GM20431 (cell line): ENCODE data around the gene PEX26.
"Not testable (repeated sequence)": the region's sequence is repeated elsewhere in the genome, so short reads cannot be mapped to it uniquely, and the experiment has no call there.

Source experiments
- in situ Hi-C: fragments of 300-500 bp; cut with MseI, MboI; formaldehyde crosslinking; loops from one replicate; pipeline ENCODE4 v1.15.0; 2020; ENCODE audit warnings: low sequenced_read_pairs; ENCODE audit not compliant: unreplicated experiment

PEX26 gene

GRCh38 chr22:18111759-18112330 is 34.1 kb downstream of the PEX26 start:
- in situ Hi-C loops, result no loop called here

GRCh38 chr22:18112440-18112839 is 34.6 kb downstream of the PEX26 start:
- in situ Hi-C loops, result no loop called here

DNA sequence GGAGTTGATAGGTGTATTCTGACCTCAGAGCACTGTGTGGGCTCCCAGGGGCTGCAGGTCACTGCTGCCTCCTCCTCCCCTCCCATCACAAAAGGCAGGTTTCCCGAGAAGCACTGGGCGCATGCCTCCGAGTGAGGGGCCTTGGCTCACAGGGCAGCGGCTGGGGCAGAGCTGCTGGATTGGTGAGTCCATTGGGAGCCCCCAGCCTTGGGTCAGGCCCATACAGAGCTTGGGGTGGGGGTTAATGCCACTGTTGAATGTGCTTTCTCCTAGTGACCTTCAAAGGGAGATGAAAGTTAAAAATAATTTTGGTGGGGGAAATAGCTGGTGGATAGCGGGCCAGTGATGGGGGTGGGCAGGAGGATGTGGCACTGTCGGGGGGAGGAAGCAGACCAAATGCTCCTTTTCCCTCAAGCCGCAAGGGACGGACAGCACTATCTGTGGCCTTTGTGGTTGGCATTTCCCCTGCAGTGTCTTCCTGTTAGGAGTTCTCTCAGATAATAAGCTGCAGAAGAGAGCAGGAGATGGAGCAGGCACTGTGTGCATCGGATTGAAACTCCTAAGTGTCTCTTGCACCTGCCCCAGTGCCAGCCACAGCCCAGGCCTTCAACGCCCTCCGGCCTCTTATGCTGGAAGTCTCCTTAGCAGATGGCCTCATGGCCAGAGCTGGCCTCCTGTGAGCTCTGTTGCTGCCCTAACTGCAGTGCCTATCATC is 36.0 kb downstream of the PEX26 start:
- in situ Hi-C loops, result no loop called here

DNA sequence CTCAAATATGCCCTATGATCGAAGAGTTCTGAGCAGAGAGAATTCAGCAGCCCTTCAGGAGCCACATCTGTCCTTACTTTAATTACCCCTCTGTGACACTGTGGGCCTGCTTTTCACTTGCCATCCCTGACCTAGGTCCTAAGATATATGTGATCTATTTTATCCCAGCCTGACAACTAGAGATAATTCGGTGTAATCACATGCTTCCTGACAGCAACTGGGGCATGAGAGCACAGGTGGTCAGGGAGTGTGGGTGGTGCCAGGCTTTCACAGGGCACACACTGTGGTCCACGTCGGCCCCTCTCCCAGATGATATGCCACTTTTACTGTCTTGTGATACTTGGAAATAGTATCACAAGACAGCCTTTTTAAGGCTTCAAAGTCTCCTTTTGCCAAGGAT is 36.7 kb downstream of the PEX26 start:
- in situ Hi-C loops, result no loop called here

DNA sequence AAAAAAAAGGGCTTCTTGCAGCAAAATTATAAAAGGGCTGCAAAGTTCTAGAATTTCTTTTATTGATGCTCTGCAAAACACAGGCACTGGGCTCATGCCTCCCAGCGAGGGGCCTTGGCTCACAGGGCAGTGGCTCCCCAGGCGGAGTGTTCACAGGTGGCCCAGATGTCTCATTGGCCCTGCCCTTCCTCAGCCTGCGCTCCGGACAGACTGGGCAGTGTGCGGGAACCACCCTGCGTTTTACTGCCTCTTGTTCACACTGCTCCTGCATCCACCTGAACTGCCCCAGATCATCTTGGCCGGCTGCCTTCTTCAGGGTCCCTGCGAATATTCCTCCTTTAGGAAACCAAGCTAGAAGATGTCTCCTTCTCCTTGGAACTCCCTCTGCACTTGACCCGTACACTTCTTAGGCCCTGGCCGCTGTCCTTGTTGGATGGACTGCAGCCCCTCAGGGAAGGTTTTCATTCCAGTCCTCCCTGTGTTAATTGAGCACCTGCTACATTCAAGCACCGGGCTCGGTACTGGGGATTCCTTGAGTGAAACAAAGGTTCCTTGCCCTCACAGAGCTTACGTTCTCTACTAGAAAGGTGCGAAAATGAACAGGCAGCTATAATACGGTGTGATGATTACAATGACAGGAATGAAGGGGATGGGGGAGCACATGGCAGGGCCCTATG is 37.3 kb downstream of the PEX26 start:
- in situ Hi-C loops, result no loop called here

DNA sequence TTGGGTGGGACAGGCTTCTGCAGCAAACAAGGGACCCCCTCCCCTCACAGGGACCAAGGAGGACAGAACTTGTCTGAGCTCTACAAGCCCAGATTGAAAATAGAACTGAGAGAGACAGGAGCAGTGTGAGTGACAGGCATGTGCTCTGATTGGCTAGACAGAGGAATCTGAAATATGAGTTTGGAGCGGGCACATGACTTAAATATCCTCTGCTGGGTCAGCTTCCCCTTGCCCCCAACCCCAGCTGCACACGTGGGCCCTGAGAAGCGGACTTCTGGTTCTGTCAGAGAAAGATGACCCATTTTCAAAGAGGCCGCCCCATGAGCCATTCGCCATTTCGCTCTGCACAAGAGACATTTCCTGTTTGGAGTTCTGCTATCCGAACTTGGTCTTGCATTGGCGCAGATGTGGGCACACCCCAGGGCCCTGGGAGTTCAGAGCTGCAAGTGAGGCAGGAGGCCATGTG is 38.1 kb downstream of the PEX26 start:
- in situ Hi-C loops, result no loop called here

DNA sequence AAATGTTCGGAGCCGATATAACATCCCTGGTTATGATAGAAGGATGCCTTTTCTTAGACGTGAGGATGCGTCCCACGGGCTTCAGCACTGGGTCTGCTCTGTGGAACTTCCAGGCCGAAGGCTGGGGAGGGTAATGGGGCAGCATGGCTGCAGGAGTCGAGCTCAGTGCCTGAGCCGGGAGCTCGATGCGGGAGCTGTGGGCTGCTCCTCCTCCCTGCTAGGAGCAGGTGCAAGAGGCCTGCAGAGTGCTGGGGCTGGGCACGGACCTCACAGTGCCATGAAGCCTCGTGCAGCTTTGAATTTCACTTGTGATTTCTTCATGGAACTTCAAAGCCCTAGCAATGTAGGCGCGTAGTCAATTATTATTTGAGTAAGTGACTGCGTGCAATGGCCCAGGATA is 38.8 kb downstream of the PEX26 start:
- in situ Hi-C loops, result no loop called here

DNA sequence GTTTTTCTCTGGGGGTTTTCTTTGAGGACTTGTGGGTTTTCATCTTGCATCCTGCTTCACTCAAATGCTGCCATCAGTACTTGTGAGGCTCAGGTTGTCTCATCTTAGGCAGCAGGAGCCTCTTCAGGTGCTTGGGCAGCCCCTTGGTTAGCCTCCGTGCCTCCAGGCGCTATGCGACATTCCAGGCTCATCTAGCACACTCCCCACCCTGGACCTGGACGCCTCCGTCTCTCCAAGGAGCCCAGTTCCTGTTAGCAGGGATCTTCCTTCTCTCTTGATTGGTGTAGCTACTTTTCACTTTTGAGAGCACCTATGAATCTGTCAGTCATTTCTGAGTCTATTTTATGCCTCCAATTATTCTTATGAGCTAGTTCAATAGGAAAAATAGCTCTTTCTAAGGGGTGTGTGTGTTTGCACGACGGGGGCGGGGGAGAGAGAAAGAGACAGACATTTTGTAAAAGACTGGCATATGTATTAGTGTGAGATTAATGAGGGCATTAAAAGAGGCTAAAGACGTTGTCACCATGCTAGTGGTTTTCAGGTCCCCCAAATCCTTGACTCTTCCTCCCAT is 40.6 kb downstream of the PEX26 start:
- in situ Hi-C loops, result no loop called here

GRCh38 chr22:18119409-18120110 is 41.8 kb downstream of the PEX26 start:
- in situ Hi-C loops, result no loop called here

- in situ Hi-C loops, result no loop called here
These were observed 43.1 kb downstream of the PEX26 start for GRCh38 chr22:18120857-18121256.

GRCh38 chr22:18121506-18121905 is 43.7 kb downstream of the PEX26 start:
- in situ Hi-C loops, result no loop called here

DNA sequence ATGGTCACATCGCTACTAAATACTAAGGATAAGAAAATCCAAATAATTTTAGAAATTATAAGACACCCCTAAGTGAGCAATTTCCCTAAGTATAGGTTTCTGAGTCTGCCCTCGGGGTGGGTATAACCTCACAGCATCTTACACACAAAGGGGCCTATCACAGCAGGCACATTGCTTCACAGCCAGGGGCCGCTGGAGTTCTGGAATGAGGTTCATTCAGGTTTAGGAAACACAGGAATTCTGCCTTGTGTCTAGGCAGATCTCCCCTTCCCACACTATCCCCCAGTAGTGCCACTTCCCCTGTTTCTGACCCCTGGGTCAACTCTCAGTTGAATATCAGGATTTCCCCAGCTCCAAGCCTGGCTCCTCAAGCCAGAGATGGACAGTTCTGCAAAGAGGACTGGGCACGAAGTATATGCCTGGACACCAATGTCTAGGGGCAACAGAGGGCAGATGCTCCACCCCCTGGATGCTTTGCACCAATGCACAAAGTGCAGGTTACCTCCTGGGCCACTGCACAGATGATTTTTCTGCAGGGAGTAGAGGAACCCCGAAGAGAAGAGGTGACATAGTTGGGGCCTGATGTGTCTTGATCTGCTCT is 44.3 kb downstream of the PEX26 start:
- in situ Hi-C loops, result no loop called here

DNA sequence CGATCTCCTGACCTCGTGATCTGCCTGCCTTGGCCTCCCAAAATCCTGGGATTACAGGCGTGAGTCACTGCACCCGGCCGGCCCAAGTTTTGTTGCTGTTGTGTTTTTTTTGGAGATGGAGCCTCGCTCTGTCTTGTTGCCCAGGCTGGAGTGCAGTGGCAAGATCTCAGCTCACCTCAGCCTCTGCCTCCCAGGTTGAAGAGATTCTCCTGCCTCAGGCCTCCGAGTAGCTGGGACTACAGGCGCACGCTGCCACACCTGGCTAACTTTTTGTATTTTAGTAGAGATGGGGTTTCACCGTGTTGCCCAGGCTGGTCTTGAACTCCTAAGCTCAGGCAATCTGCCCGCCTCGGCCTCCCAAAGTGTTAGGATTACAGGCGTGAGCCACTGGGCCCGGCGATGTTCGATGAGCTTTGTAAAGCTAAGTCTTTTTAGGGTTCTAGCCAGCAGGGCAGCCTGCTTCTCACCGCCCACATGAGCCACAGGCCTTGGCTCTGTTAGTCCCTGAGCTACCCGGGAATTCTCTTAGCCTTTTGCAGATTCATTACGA is 45.8 kb downstream of the PEX26 start:
- in situ Hi-C loops, result not testable (repeated sequence)

DNA sequence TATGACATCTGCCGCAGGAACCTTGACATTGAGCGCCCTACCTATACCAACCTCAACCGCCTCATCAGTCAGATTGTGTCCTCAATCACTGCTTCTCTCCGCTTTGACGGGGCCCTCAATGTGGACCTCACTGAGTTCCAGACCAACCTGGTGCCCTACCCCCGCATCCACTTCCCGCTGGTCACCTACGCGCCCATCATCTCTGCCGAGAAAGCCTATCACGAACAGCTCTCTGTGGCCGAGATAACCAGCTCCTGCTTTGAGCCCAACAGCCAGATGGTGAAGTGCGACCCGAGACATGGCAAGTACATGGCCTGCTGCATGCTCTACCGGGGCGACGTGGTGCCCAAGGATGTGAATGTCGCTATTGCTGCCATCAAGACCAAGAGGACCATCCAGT is 48.8 kb downstream of the PEX26 start:
- in situ Hi-C loops, result no loop called here

GRCh38 chr22:18130018-18130417 is 52.2 kb downstream of the PEX26 start:
- in situ Hi-C loops, result no loop called here

- in situ Hi-C loops, result no loop called here
These were observed 53.1 kb downstream of the PEX26 start for GRCh38 chr22:18130699-18131429.

- in situ Hi-C loops, result no loop called here
These were observed 55.7 kb downstream of the PEX26 start for GRCh38 chr22:18133452-18133851.

- in situ Hi-C loops, result no loop called here
These were observed 59.0 kb downstream of the PEX26 start for GRCh38 chr22:18136563-18137320.
